Measurements from ENCODE around the gene TXNDC5. TPM values are rescaled to one million over a fixed set of nuclear protein-coding genes. Genes with fewer than 3 reads are reported as not detected.

TXNDC5 gene
- total and polyA plus RNA-seq, 2 of the 13 experiments (the other 11 are each of a cell fraction or from before 2014, with no cell fraction given): 287 to 578 TPM

DNA sequence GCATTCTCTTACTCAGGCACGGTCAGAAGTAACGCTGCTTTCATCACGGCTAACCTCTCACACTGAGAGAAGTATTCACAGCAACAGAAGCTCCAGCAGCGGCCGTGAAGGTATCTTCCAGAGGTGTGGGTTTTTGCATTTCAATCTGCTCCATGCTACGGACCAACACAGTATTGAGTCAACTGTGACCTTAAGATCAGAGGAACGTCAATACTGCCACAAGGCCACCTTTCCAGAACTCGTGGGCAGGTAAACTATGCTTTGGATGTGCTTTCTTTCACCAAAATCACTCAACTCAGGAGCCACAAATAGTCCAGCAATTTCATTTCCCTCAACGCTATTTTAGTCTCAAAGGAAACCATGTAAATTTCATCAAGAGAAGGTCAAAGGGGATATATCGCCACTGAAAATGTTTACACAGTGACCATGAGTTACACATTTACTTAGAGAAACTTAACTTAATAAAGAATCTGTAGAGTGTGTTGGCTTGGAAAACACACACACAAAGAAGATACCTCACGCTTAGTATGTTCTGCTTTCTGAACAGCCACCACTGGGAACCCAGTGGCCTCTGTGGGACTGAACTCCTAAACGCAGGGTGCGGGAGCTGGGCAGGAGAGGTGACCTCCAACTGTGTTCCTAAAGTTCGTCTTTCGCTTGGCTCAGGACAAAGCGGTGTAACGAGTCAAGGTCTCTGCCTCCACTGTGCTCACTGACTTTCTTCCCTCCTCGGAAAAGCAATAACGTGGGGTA, 27.9 kb downstream of the TXNDC5 start (continued):
- TF ChIP-seq KLF16 (CRISPR knock-in tag; IDR thresholded peaks at IDR 0.05) (no peak), RXRB (CRISPR knock-in tag; IDR thresholded peaks at IDR 0.05; ENCODE audit: borderline replicate concordance) (0 out of 2 replicates have a peak, but pooled peaks have one; percentile 24), HDAC2 (CRISPR knock-in tag; IDR thresholded peaks at IDR 0.05) (no peak), ATRX (CRISPR knock-in tag; IDR thresholded peaks at IDR 0.05; ENCODE audit: borderline replicate concordance) (no peak), SNAI1 (CRISPR knock-in tag; IDR thresholded peaks at IDR 0.05; ENCODE audit: borderline replicate concordance) (no peak), ZNF780A (CRISPR knock-in tag; IDR thresholded peaks at IDR 0.05) (no peak), HMG20A (CRISPR knock-in tag; IDR thresholded peaks at IDR 0.05; ENCODE audit: borderline replicate concordance) (peak; percentile 30; the same call in 1 of the 2 replicates), KAT7 (CRISPR knock-in tag; IDR thresholded peaks at IDR 0.05; ENCODE audit: borderline replicate concordance) (no peak), ZNF350 (CRISPR knock-in tag; IDR thresholded peaks at IDR 0.05; ENCODE audit: borderline replicate concordance, low read depth) (no peak), CHCHD3 (CRISPR knock-in tag; IDR thresholded peaks at IDR 0.05) (no peak), STAG1 (CRISPR knock-in tag; IDR thresholded peaks at IDR 0.05) (no peak), CHD4 (IDR thresholded peaks at IDR 0.05; ENCODE audit: borderline replicate concordance, low read length) (no peak), FOXA3 (CRISPR knock-in tag; IDR thresholded peaks at IDR 0.05) (peak; percentile 33; the same call in 1 of the 2 replicates), ZNF781 (CRISPR knock-in tag; IDR thresholded peaks at IDR 0.05; ENCODE audit: borderline replicate concordance, not compliant biosample characterization) (no peak), HDAC1 (CRISPR knock-in tag; IDR thresholded peaks at IDR 0.05) (no peak), SALL1 (CRISPR knock-in tag; IDR thresholded peaks at IDR 0.05) (no peak)
- TF ChIP-seq, protein P1, sequence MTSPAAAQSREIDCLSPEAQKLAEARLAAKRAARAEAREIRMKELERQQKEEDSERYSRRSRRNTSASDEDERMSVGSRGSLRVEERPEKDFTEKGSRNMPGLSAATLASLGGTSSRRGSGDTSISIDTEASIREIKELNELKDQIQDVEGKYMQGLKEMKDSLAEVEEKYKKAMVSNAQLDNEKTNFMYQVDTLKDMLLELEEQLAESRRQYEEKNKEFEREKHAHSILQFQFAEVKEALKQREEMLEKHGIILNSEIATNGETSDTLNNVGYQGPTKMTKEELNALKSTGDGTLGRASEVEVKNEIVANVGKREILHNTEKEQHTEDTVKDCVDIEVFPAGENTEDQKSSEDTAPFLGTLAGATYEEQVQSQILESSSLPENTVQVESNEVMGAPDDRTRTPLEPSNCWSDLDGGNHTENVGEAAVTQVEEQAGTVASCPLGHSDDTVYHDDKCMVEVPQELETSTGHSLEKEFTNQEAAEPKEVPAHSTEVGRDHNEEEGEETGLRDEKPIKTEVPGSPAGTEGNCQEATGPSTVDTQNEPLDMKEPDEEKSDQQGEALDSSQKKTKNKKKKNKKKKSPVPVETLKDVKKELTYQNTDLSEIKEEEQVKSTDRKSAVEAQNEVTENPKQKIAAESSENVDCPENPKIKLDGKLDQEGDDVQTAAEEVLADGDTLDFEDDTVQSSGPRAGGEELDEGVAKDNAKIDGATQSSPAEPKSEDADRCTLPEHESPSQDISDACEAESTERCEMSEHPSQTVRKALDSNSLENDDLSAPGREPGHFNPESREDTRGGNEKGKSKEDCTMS (CRISPR knock-in tag; conservative IDR thresholded peaks at IDR 0.05): no peak
- TF ChIP-seq, protein P2, sequence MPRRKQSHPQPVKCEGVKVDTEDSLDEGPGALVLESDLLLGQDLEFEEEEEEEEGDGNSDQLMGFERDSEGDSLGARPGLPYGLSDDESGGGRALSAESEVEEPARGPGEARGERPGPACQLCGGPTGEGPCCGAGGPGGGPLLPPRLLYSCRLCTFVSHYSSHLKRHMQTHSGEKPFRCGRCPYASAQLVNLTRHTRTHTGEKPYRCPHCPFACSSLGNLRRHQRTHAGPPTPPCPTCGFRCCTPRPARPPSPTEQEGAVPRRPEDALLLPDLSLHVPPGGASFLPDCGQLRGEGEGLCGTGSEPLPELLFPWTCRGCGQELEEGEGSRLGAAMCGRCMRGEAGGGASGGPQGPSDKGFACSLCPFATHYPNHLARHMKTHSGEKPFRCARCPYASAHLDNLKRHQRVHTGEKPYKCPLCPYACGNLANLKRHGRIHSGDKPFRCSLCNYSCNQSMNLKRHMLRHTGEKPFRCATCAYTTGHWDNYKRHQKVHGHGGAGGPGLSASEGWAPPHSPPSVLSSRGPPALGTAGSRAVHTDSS (CRISPR knock-in tag; conservative IDR thresholded peaks at IDR 0.05): no peak
- TF ChIP-seq, protein P3, sequence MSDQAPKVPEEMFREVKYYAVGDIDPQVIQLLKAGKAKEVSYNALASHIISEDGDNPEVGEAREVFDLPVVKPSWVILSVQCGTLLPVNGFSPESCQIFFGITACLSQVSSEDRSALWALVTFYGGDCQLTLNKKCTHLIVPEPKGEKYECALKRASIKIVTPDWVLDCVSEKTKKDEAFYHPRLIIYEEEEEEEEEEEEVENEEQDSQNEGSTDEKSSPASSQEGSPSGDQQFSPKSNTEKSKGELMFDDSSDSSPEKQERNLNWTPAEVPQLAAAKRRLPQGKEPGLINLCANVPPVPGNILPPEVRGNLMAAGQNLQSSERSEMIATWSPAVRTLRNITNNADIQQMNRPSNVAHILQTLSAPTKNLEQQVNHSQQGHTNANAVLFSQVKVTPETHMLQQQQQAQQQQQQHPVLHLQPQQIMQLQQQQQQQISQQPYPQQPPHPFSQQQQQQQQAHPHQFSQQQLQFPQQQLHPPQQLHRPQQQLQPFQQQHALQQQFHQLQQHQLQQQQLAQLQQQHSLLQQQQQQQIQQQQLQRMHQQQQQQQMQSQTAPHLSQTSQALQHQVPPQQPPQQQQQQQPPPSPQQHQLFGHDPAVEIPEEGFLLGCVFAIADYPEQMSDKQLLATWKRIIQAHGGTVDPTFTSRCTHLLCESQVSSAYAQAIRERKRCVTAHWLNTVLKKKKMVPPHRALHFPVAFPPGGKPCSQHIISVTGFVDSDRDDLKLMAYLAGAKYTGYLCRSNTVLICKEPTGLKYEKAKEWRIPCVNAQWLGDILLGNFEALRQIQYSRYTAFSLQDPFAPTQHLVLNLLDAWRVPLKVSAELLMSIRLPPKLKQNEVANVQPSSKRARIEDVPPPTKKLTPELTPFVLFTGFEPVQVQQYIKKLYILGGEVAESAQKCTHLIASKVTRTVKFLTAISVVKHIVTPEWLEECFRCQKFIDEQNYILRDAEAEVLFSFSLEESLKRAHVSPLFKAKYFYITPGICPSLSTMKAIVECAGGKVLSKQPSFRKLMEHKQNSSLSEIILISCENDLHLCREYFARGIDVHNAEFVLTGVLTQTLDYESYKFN (CRISPR knock-in tag; conservative IDR thresholded peaks at IDR 0.05): peak; percentile 49; the same call in 1 of the 2 replicates
- TF ChIP-seq, protein P4, sequence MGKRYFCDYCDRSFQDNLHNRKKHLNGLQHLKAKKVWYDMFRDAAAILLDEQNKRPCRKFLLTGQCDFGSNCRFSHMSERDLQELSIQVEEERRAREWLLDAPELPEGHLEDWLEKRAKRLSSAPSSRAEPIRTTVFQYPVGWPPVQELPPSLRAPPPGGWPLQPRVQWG (CRISPR knock-in tag; IDR thresholded peaks at IDR 0.05; ENCODE audit: borderline replicate concordance, low read depth): no peak

All from HepG2 (cell line).